SH-SY5Y (cell line): ENCODE measurements around the gene USP19.

ENCODE experiments used
- GATA2 ChIP-seq: IDR thresholded peaks from 2 replicates; pipeline ENCODE4 v1.6.1; 2011; ENCODE audit warnings: mild to moderate bottlenecking, low read depth, low read length
- GATA3 ChIP-seq: IDR thresholded peaks from 2 replicates; pipeline ENCODE4 v1.6.1; 2011; ENCODE audit warnings: low read depth, mild to moderate bottlenecking, low read length, moderate library complexity

Gene USP19, protein sequence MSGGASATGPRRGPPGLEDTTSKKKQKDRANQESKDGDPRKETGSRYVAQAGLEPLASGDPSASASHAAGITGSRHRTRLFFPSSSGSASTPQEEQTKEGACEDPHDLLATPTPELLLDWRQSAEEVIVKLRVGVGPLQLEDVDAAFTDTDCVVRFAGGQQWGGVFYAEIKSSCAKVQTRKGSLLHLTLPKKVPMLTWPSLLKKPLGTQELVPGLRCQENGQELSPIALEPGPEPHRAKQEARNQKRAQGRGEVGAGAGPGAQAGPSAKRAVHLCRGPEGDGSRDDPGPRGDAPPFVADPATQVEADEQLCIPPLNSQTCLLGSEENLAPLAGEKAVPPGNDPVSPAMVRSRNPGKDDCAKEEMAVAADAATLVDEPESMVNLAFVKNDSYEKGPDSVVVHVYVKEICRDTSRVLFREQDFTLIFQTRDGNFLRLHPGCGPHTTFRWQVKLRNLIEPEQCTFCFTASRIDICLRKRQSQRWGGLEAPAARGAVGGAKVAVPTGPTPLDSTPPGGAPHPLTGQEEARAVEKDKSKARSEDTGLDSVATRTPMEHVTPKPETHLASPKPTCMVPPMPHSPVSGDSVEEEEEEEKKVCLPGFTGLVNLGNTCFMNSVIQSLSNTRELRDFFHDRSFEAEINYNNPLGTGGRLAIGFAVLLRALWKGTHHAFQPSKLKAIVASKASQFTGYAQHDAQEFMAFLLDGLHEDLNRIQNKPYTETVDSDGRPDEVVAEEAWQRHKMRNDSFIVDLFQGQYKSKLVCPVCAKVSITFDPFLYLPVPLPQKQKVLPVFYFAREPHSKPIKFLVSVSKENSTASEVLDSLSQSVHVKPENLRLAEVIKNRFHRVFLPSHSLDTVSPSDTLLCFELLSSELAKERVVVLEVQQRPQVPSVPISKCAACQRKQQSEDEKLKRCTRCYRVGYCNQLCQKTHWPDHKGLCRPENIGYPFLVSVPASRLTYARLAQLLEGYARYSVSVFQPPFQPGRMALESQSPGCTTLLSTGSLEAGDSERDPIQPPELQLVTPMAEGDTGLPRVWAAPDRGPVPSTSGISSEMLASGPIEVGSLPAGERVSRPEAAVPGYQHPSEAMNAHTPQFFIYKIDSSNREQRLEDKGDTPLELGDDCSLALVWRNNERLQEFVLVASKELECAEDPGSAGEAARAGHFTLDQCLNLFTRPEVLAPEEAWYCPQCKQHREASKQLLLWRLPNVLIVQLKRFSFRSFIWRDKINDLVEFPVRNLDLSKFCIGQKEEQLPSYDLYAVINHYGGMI (N-terminal part only)

DNA sequence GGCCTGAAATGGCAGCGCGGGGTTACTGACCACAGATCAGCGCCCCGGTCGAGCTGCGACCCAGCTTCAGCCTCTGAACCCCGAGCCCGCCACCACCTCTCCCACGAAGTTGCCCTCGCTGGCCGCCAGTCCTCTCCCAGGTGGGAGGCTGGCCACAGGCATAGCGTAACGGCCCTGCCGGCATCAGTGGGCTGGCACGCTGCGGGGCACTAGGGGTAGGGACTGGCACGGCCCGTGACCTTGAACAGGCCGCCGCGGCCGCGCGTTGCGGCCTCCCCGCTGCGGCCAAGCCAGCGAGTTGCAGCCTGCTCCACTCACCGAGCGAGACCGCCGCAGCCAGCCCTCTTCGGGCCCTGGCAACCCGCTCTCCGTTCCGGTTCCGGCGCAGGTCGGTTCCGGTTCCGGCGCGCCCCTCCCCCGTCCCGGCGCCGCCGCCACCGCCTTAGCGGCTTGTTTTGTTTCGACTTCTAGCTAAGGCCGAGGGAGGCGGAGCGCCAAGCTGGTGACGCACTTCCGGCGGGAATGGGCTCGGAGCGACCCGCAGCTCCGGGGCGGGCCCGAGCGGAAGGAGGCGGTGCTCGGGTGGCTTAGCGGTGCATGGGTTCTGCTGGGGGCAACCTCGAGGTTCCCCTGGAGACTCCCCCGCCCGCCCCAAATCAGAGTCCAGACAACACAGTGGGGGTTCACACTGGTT, at the start of gene USP19:
TSS of gene USP19 (minus strand) at position 386 of the 694 bp plus-strand sequence. CDS start 1,678 bp downstream, outside the sequence.
- TF ChIP-seq GATA3 (no peak), GATA2 (no peak)

DNA sequence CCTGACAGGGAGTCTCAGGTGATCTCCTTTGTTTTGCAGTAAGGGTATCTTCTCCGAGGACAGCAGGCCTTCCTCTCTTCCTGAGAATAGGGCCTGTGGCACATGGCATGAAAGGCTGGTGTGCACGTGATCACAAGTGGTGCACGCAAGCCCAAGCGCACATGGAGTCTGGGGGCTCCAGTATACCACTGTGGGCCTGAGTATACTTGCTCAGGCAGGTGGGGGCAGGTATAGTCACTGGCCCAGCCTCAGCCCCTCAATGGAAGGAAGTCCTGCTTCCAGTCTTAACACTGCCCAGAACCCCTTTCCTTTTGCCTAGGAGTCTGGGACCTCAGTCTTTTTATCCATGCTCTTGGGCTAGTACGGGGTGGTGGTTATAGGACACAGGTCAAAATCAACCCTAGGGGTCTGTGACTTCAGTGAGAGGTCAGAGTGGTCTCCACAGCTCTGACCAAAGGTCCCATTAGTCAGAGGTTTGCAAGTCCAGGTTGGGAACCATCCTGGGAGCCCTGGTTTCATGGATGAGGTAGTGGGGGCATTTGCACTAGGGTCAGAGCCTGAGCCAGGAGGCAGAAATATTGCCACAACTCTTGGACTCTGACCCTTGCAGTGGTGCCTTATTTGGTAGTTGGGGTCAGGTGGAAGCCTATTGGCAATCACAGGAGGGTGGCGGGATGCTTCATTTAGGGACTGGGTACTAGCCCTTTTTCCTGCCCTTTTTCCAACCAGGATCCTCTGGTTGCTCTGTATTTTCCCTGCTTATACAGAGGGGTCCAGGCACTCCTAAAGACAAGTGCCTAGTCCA, 46.3 kb upstream of the USP19 start:
- TF ChIP-seq GATA2 (no peak), GATA3 (no peak)

DNA sequence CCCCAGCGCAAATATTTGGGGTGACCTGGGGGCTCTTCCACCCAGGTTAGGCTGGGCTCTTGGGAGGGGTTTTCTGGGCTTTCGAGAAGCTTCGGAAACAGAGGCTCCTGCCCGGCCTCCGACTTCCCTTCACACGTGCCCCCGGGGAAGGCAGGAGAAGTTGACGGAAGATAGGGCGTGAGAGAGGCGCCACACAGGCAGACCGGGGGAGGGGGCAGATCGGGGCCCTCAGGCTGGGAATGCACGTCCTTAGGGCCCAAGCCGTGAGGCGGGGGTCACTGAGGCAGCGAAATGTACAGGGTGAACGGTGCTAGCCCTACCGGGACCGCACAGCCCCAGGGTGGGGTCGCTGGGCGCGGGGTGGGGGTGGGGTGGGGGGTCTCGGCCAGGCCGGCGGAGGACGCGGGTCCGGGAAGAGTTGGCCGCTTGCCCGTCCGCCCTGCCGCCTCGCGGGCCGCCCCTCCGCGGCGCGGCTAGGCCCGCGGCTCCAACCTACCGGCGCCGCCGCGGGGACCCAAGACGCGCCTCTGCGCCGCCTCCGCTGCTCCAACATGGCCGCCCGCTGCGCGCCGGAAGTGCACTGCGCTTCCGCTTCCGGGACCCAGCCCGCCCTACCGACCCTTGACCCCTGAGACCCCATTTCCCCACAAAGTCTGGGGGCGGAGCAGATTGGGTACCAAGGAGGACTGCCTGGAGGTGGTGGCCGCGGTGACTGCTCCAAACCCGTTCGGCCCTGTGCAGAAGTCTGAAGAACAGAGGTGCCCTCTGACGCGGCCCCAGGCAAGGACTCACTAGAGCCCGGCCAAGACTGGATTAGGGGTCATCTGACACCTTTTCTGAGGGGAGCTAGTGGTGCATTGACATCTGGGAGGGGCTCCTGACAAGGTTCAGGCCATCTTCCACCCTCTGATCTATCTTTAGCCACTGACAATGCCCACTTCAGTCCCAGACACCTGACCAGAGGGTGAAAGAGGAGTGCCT, 45.4 kb upstream of the USP19 start, which contains the start of gene CCDC71:
TSS of gene CCDC71 (minus strand) at position 561 of the 981 bp plus-strand sequence. CDS start 2,123 bp downstream, outside the sequence.
- no peak for TF ChIP-seq GATA3
- TF ChIP-seq GATA2, result no peak

DNA sequence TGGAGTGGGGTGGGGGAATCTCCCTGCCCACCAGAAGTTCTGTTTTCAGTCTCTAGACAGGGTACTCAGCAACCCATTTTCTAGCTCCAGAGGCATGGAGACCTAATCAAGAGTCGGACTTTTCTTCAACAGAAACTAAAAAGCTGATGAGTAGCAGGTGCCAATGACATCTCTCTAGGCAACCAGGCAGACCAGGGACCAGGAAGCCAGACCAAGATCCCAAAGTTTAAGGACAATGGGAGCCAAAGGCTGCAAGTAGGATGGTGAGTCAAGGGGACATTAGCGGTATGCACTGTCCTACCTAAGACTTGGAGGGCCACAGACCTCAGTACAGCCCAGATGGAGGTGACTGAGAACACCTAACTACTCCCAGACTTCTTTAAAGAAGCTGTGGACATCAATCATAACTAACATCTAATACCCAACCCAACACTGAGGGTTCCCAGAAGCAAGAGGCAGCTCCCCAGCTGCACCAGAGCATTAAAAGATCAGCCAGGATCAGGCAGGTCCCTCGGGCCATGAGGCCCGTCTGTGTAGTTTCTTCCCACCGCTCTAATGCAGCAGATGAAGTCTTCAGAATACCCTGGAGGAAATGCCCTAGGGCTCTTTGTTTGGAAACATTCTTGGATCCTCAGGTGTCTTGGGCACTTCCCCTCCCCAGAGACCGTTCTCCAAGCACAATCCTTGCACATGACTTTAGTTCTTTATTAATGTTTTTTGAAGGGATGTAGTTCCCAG, 44.5 kb upstream of the USP19 start:
- TF ChIP-seq GATA3, result no peak
- no peak for TF ChIP-seq GATA2

DNA sequence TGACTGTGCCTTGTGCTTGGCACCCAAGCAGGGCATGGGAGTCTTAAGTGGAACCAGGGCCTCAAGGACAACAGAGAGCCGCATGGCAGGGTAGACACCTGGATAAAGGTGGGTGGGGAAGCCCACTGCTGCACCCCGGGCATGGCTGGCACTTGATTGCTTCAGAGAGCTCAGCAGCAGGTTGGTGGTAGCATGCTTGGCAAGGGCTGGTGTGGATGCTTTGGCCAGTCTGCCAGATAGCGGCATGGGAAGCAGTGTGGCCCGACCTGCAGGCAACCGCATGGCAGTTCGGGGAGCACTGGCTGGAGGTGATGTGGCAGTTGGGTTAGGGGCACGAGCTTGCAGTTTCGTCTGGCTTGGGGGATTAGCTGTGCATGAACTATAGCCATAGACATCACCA, 43.0 kb upstream of the USP19 start:
- TF ChIP-seq GATA2 (no peak), GATA3 (no peak)

DNA sequence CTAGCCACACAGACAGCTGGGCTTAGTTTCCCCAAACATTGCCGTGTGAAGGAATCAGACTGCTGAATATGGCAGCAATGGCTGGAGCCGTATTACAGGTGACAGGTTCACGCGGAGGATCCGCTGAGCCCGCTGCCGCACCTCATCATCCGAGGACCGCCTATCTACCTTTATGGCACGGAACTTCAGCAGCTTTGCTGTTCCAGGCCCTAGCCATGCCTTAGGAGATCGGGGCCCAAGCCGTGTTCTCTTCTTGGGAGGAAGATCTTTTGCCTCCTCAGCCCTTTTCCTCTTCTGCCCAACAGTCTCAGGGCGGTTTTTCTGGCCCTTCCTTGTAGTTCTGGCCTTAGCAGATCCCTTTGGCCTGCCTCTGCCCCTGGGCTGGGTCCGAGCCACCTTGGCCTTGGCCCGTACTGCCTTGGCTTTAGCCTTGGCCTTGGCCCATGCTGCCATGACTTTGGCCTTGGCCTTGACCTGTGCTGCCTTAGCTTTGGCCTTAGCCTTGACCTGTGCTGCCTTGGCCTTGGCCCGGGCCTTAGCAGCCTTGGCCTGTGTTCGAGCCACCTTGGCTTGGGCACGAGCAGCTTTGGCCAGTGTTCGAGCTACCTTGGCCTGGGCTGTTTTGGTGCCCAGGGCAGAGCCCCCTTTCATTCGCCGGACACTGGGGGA, 42.3 kb upstream of the USP19 start:
- TF ChIP-seq GATA3 (no peak), GATA2 (no peak)

DNA sequence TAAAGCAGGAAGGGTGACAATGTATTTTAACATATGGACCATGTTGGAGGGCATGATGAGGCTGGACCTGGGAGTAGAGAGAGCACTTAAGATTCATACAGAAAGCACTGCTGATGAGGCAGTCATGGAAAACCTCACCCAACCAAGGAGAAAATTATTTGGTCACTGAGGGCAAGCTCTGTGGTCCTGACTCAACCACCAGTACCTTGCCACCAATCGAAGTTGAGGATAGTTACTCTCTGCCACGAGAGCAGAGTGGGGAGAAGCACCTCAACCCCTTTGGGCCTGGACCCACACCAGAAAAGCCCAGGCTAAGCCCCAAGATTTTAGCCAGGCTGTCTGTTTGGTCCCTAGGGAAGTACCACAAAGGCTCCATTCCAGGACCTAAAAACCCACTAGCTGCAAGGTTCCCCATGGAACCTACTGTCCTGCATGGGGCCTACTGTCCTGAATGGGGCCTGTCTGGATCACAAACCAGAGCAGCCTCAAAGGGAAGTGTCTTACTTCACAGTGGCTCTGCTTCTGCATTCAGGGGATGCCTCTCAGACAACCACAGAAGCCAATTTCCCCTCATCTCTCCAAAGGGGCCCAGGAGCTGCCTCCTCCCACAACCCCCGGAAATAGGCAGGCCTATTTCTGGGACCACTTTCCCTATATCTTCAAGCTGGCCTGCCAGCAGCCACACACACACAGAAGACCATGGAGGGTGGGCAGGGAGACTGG, 41.3 kb upstream of the USP19 start:
- TF ChIP-seq GATA2 (no peak), GATA3 (no peak)

DNA sequence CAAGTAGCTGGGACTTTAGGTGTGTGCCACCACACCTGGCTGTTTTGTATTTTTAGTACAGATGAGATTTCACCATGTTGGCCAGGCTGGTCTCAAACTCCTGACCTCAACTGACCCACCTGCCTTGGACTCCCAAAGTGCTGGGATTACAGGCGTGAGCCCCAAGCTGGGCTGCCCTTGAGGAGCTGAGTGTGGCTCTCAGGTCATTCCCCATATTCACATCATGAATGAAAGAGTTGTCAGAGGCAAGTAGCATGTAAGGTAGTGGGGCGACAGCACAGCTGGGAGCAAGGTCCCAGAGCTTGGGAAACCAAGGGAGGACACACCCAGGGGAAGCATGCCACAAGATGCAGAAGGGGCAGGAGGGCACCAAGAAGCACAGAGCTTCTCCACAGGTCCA, 40.6 kb upstream of the USP19 start:
- TF ChIP-seq GATA3 (no peak), GATA2 (no peak)

DNA sequence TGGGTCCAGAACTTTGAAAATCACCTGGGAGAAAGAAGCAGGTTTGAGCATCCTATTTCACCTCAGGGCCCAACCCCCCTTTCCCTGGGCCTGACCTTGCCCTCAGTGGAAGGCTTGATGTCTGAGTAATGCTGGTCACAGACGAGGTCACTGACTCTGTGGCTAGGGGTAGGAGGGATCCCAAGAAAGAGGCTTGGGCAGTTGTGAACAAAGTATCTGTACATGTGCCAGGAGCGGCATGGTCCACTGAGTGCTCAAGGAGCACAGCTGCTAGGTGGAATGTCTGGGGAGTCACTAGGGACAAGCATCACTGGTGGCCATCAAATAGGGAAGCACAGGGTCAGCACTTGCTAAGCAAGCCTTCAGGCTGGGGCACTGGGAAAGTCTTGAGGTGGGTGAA, 38.2 kb upstream of the USP19 start:
- TF ChIP-seq GATA2 (no peak), GATA3 (no peak)

DNA sequence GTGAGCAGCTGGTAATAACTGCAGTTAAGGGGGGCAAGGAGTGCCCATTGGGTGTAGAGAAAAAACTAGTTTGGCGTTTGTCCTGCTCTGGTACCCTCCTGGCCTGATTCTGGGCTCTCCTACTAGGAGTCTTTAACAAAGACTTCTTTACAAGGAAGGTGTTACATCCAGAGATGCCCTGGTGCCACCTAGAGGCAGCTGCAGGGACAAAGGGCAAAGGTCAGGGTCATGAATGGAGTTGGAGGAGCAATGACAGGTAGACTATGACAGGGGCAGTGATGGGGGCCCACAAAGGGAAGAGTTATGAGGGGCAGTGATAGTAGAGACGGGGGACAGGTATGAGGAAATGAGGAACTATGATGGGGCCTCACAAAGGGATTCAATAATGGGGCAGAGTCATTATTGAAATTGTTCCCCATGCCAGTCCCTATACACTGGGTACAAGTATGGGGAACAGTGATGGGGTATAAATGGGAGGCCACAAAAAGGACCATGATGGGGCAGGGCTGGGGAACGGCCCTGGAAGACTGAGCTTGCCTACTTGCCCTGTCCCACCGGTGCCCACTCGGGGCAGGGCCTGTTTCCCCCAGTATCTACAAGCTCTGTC, 37.6 kb upstream of the USP19 start:
- TF ChIP-seq GATA3, result no peak
- TF ChIP-seq GATA2, result no peak
